ENCODE measurements around the gene PPM1H.

DNA sequence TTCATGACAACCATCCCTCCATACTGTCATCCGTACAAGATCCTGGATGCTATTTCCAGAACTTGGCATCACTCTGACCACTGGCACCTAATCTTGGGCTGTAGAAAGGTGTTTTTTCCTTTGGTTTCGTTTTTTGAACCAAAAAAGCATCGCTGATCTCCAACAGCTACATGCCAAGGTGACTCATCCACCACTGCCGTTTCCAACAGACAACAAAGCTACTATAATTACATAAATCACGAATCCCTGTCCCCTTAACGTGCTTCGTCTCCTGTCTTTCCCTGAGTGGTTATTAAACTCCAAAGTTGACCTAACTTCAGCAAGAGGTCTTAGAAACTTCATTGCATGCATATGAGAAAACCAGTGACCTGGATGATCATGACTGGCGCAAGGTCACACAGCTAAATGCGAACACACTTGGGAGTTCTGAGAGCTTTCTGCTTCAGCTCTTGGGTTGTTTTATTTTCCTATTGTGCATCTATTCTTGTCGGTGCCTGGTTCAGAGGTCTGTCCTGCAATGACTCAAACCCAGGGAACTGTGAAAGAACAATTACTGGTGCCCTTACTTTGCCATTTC, 99.9 kb downstream of the PPM1H start:
- TF ChIP-seq, protein P1, sequence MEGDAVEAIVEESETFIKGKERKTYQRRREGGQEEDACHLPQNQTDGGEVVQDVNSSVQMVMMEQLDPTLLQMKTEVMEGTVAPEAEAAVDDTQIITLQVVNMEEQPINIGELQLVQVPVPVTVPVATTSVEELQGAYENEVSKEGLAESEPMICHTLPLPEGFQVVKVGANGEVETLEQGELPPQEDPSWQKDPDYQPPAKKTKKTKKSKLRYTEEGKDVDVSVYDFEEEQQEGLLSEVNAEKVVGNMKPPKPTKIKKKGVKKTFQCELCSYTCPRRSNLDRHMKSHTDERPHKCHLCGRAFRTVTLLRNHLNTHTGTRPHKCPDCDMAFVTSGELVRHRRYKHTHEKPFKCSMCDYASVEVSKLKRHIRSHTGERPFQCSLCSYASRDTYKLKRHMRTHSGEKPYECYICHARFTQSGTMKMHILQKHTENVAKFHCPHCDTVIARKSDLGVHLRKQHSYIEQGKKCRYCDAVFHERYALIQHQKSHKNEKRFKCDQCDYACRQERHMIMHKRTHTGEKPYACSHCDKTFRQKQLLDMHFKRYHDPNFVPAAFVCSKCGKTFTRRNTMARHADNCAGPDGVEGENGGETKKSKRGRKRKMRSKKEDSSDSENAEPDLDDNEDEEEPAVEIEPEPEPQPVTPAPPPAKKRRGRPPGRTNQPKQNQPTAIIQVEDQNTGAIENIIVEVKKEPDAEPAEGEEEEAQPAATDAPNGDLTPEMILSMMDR (IDR thresholded peaks at IDR 0.05; ENCODE audit: low read depth, low read length, missing input control) = no peak
- no peak for TF ChIP-seq RXRA (IDR thresholded peaks at IDR 0.05)
- TF ChIP-seq, protein P2, sequence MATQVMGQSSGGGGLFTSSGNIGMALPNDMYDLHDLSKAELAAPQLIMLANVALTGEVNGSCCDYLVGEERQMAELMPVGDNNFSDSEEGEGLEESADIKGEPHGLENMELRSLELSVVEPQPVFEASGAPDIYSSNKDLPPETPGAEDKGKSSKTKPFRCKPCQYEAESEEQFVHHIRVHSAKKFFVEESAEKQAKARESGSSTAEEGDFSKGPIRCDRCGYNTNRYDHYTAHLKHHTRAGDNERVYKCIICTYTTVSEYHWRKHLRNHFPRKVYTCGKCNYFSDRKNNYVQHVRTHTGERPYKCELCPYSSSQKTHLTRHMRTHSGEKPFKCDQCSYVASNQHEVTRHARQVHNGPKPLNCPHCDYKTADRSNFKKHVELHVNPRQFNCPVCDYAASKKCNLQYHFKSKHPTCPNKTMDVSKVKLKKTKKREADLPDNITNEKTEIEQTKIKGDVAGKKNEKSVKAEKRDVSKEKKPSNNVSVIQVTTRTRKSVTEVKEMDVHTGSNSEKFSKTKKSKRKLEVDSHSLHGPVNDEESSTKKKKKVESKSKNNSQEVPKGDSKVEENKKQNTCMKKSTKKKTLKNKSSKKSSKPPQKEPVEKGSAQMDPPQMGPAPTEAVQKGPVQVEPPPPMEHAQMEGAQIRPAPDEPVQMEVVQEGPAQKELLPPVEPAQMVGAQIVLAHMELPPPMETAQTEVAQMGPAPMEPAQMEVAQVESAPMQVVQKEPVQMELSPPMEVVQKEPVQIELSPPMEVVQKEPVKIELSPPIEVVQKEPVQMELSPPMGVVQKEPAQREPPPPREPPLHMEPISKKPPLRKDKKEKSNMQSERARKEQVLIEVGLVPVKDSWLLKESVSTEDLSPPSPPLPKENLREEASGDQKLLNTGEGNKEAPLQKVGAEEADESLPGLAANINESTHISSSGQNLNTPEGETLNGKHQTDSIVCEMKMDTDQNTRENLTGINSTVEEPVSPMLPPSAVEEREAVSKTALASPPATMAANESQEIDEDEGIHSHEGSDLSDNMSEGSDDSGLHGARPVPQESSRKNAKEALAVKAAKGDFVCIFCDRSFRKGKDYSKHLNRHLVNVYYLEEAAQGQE (IDR thresholded peaks at IDR 0.05) = no peak
- no peak for TF ChIP-seq YY1 (IDR thresholded peaks at IDR 0.05)
- no peak for TF ChIP-seq GABPA (IDR thresholded peaks at IDR 0.05 in 1 of 2, conservative IDR thresholded peaks at IDR 0.05 in 1 of 2)
- no peak for TF ChIP-seq RAD21 (IDR thresholded peaks at IDR 0.05)
- TF ChIP-seq SP1 (IDR thresholded peaks at IDR 0.05) = no peak
- no peak for TF ChIP-seq NR2F2 (IDR thresholded peaks at IDR 0.05)
- TF ChIP-seq TAF1 (conservative IDR thresholded peaks at IDR 0.05) = no peak
- TF ChIP-seq HNF4A (conservative IDR thresholded peaks at IDR 0.05) = no peak
- no peak for TF ChIP-seq JUND (IDR thresholded peaks at IDR 0.05)
- TF ChIP-seq, protein P3, sequence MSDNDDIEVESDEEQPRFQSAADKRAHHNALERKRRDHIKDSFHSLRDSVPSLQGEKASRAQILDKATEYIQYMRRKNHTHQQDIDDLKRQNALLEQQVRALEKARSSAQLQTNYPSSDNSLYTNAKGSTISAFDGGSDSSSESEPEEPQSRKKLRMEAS (IDR thresholded peaks at IDR 0.05) = no peak

All from liver (tissue), 3 donors.